Measurements from ENCODE around the gene PIP5KL1.

GRCh38 chr9:127884976-127885490 is 45.5 kb downstream of the PIP5KL1 start:
- TF ChIP-seq, protein P1, sequence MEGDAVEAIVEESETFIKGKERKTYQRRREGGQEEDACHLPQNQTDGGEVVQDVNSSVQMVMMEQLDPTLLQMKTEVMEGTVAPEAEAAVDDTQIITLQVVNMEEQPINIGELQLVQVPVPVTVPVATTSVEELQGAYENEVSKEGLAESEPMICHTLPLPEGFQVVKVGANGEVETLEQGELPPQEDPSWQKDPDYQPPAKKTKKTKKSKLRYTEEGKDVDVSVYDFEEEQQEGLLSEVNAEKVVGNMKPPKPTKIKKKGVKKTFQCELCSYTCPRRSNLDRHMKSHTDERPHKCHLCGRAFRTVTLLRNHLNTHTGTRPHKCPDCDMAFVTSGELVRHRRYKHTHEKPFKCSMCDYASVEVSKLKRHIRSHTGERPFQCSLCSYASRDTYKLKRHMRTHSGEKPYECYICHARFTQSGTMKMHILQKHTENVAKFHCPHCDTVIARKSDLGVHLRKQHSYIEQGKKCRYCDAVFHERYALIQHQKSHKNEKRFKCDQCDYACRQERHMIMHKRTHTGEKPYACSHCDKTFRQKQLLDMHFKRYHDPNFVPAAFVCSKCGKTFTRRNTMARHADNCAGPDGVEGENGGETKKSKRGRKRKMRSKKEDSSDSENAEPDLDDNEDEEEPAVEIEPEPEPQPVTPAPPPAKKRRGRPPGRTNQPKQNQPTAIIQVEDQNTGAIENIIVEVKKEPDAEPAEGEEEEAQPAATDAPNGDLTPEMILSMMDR (IDR thresholded peaks at IDR 0.05), result no peak
- no peak for TF ChIP-seq AFF4 (CRISPR knock-in tag; IDR thresholded peaks at IDR 0.05; ENCODE audit: borderline replicate concordance)
- TF ChIP-seq NR1H2 (CRISPR knock-in tag; IDR thresholded peaks at IDR 0.05), result no peak
